C4-2B (cell line): ENCODE measurements around the gene KCNK15.

Experiments
- H3K27ac ChIP-seq: fragments of 450-650 bp; 2 replicates; pipeline ENCODE4 v1.5.1; 2017
- CTCF ChIP-seq: fragments of 450-650 bp; conservative IDR thresholded peaks from 2 replicates; pipeline ENCODE4 v1.5.1; 2017; ENCODE audit warnings: mild to moderate bottlenecking
- ZFX ChIP-seq: fragments of 450-650 bp; IDR thresholded peaks from 2 replicates; pipeline ENCODE4 v1.6.1; 2017

KCNK15 gene

DNA sequence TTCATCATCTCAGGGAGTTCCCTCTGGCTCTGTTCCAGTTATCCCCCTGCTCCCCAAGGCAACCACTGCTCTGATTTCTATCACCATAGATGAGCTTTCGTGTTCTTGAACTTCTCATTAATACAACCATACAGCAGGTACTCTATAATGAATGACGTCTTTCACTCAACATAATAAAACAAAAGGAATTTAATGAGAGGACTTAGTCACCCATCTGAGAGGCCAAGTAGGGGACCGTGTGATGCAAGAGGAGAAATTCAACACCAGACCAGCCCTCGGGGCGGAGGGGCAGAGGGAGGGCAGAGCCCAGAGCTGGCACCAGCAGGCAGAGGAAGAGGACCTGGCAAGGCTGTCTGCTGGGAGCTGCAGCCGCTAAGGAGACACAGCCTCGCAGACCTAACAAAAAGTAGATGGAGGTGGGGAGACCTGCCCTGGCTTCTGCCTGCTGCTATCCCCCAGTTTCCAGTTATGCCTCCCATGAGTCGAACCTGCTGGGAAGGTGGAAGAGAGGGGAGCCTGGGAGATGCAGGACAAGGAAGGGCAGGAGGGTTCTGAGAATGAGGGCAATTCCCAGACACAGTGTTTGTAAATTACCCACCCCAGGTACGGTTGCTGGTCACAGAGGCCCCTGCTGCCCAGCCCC is 16.7 kb upstream of the KCNK15 start:
- TF ChIP-seq ZFX (no peak), CTCF (no peak)
- H3K27ac ChIP-seq: peak overlapping the region; percentile 35

DNA sequence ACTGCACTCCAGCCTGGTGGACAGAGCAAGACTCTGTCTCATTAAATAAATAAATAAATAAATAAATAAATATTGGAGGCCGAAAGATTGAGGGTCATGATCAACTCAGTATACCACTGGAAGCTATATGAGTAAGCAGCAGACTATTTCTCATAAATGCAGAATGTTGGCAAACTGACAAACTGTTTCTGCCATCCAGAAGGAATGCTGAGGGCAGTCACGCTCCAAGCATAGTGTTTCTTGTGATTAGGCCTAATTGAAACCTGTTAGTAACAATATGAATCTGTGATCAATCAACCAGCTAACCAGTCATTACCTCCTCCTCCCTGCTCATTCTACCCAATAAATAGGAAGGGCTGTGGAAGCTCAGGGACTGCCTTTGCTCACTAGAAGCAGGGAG is 15.2 kb upstream of the KCNK15 start:
- no peak for TF ChIP-seq CTCF
- no peak for TF ChIP-seq ZFX

DNA sequence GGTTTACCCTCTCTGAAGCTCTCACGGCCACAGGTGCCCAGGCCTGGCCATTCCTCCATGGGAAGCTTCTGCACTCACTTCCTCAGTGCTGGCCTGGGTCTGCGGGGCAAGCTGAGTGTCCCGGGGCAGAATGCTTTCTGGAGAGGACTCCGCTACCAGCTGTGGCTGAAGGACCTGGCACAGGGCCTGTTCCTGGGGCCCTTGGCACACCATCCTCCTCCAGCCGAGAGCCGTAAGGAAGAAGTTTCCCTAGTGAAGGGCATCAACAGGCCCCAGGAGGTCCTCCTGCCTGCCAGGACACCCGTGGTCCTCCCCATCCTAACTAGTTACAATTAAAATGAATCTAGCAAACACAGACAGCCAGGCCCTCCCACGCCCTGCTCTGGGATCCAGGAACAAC is 14.0 kb upstream of the KCNK15 start:
- H3K27ac ChIP-seq: no peak overlapping the region
- TF ChIP-seq ZFX: no peak
- no peak for TF ChIP-seq CTCF

More for the DNA sequence above, 15.2 kb upstream of the KCNK15 start:
- no peak overlapping the region for H3K27ac ChIP-seq

DNA sequence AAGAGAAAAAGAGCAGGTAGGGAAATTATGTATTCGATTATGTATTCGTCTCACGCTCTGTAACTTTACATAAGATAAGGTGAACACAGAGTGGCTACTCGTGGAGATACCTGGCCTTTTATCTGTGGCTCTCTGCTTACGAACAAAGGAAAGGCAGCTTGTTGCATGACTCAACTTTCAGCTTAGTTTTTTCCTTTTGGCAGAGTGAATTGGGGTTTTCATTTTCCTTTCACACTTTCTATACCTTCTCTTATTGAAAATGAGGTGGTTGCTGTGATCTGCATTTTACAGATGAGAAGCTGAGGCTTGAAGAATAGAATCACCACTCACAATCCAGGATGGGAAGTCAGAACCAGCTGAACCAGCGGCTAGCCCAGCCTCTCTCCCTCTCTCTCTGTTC is 13.3 kb upstream of the KCNK15 start:
- TF ChIP-seq CTCF (no peak), ZFX (no peak)
- no peak overlapping the region for H3K27ac ChIP-seq

GRCh38 chr20:44733341-44734069 is 12.2 kb upstream of the KCNK15 start:
- no peak overlapping the region for H3K27ac ChIP-seq
- TF ChIP-seq ZFX: no peak
- TF ChIP-seq CTCF: peak; percentile 92

DNA sequence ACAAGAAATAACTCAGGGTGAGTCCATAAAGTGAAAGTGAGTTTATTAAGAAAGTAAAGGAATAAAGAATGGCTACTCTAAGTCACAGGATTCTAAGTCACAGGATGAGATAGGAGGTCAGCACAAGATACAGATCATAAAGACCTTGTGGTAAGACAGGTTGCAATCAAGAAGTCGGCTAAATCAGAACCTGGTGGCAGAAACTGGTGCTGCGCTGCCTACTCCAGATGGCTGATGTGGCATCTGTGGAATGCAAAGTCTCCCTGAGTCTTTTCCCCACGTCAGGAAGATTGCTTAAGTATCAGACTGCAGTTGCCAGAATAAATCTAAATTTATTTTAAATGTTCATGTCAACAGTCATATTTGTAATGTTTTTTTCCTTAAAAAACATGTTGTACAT is 10.7 kb upstream of the KCNK15 start:
- TF ChIP-seq CTCF: peak; percentile 18; the same call in 1 of the 2 replicates
- TF ChIP-seq ZFX: no peak
- H3K27ac ChIP-seq: no peak overlapping the region

DNA sequence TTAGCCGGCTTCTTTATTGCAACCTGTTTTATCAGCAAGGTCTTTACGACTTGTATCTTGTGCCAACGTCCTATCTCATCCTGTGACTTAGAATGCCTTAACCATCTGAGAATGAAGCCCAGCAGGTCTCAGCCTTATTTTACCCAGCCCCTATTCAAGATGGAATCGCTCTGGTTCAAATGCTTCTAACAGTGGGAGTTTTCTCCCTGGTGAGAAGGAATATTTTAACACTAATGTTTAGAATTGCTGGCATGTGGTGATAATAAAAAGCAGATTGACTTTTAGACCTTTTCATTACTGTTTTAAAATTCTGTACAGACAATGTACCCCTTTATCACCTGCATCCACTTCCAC is 9.9 kb upstream of the KCNK15 start:
- no peak overlapping the region for H3K27ac ChIP-seq
- TF ChIP-seq ZFX (no peak), CTCF (no peak)
